Erythroblast (primary cell): ENCODE data around the gene CD58.
"Not testable (repeated sequence)": the region's sequence is repeated elsewhere in the genome, so short reads cannot be mapped to it uniquely, and the experiment has no call there.

Experiments
- GATA1 ChIP-seq: IDR thresholded peaks from 2 replicates; pipeline ENCODE4 v1.6.1; 2011; ENCODE audit warnings: low read depth, mild to moderate bottlenecking, control low read depth, low read length, moderate library complexity
- POLR2A ChIP-seq: IDR thresholded peaks from 2 replicates; pipeline ENCODE4 v1.6.1; 2011; ENCODE audit warnings: mild to moderate bottlenecking, low read length

- not testable (repeated sequence) for TF ChIP-seq POLR2A, GATA1
These were observed 28.5 kb upstream of the CD58 start for GRCh38 chr1:116599369-116599768.
